Natural killer cell (primary cell): ENCODE data around the gene ATP10A. TPM values are rescaled to one million over a fixed set of nuclear protein-coding genes. Genes with fewer than 3 reads are reported as not detected.

Experiments
- ATAC-seq, 3 donors: fragments of 150-1000 bp in 2 of 3; fragments of 200-7000 bp in 1 of 3; cut with Tn5 transposase; 1 replicate in 1 of 3; 2 replicates in 2 of 3; pipeline ENCODE4 v1.10.0; 2021; ENCODE audit warnings: mild to moderate bottlenecking in 2 of 3, moderate library complexity in 2 of 3
- DNase-seq, 2 donors: peaks; one replicate each; pipeline versions ENCODE4 v3.0.0 to v3.0.0-alpha.2; 2013 to 2021; ENCODE audit warnings: mixed read lengths in 1 of 2
- H3K27ac ChIP-seq: one replicate; pipeline ENCODE4 v1.5.1; 2013; ENCODE audit warnings: mild to moderate bottlenecking, low read length
- H3K27me3 ChIP-seq: one replicate; pipeline ENCODE4 v1.6.1; 2013; ENCODE audit warnings: low read length; ENCODE audit not compliant: control insufficient read depth, insufficient read depth
- H3K36me3 ChIP-seq: one replicate; pipeline ENCODE4 v1.6.1; 2013; ENCODE audit warnings: low read length; ENCODE audit not compliant: control insufficient read depth, insufficient read depth
- H3K4me1 ChIP-seq: one replicate; pipeline ENCODE4 v1.6.1; 2013; ENCODE audit warnings: low read length; ENCODE audit not compliant: control insufficient read depth, insufficient read depth
- H3K4me3 ChIP-seq: one replicate; pipeline ENCODE4 v1.5.1; 2013; ENCODE audit warnings: low read length
- H3K9me3 ChIP-seq: one replicate; pipeline ENCODE4 v1.6.1; 2013; ENCODE audit warnings: low read length; ENCODE audit not compliant: control insufficient read depth, insufficient read depth
- H3K27ac Mint-ChIP-seq, 2 donors: one replicate each; pipeline ENCODE4 v1.8.0; 2022; ENCODE audit warnings: mild to moderate bottlenecking in 2 of 2, mixed read lengths in 2 of 2, moderate library complexity in 1 of 2
- H3K27me3 Mint-ChIP-seq, 2 donors: one replicate each; pipeline ENCODE4 v1.8.0; 2022; ENCODE audit warnings: low read depth in 2 of 2, mixed read lengths in 2 of 2
- H3K36me3 Mint-ChIP-seq: one replicate; pipeline ENCODE4 v1.8.0; 2022; ENCODE audit warnings: mixed read lengths
- H3K4me1 Mint-ChIP-seq, 2 donors: one replicate each; pipeline ENCODE4 v1.8.0; 2022; ENCODE audit warnings: mixed read lengths in 2 of 2
- H3K4me3 Mint-ChIP-seq: one replicate; pipeline ENCODE4 v1.8.0; 2022; ENCODE audit warnings: mild to moderate bottlenecking, moderate library complexity, mixed read lengths
- H3K9me3 Mint-ChIP-seq, 2 donors: one replicate each; pipeline ENCODE4 v1.8.0; 2022; ENCODE audit warnings: mixed read lengths in 2 of 2
- WGBS: methylation state at CpG from one replicate; pipeline ENCODE4 v1.1.7; 2013; ENCODE audit warnings: missing lambda C conversion rate; ENCODE audit not compliant: insufficient coverage; 5-methylcytosine and 5-hydroxymethylcytosine counted together
- intact Hi-C: fragments of 100-400 bp; cut with micrococcal nuclease; formaldehyde crosslinking; loops from one replicate; pipeline ENCODE4 v1.14.2; 2022
- total RNA-seq, 4 donors: library from RNA; stranded (reverse); fragments of 120-200 nt in 1 of 4; gene quantifications; one replicate each; pipeline versions ENCODE4 v1.2.3 to v1.2.4, GENCODE V29; 2013 to 2022
- TF ChIP-seq, protein P1 (sequence below): fragments of 200-600 bp; IDR thresholded peaks from one replicate; pipeline ENCODE4 v1.8.0; 2022; ENCODE audit warnings: antibody characterized with exemption

The ATP10A gene
- total RNA-seq, 3 donors from 2014 or later (not counting 1 experiment from before 2014, with no cell fraction given): 50.1 to 67.0 (median 51.2) TPM

GRCh38 chr15:25804451-25804850 lies 58.7 kb downstream of the ATP10A start:
- WGBS: 82% methylated on average over 7 of the region's 7 CpGs
- Mint-ChIP-seq H3K9me3 (no peaks in the 10 kb centered on the region), H3K36me3 (no peaks in the 10 kb centered on the region), H3K4me3 (no peak overlapping the region), H3K4me1 (peaks cover 32 to 65% of the 10 kb centered on the region in 2 donors), H3K27ac (no peak overlapping the region), H3K27me3 (no peaks in the 10 kb centered on the region)
- H3K36me3 ChIP-seq: no peaks in the 10 kb centered on the region
- no peaks in the 10 kb centered on the region for H3K27me3 ChIP-seq
- no peak overlapping the region for H3K27ac ChIP-seq
- TF ChIP-seq, protein P1, sequence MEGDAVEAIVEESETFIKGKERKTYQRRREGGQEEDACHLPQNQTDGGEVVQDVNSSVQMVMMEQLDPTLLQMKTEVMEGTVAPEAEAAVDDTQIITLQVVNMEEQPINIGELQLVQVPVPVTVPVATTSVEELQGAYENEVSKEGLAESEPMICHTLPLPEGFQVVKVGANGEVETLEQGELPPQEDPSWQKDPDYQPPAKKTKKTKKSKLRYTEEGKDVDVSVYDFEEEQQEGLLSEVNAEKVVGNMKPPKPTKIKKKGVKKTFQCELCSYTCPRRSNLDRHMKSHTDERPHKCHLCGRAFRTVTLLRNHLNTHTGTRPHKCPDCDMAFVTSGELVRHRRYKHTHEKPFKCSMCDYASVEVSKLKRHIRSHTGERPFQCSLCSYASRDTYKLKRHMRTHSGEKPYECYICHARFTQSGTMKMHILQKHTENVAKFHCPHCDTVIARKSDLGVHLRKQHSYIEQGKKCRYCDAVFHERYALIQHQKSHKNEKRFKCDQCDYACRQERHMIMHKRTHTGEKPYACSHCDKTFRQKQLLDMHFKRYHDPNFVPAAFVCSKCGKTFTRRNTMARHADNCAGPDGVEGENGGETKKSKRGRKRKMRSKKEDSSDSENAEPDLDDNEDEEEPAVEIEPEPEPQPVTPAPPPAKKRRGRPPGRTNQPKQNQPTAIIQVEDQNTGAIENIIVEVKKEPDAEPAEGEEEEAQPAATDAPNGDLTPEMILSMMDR: no peak
- no peak overlapping the region for H3K4me3 ChIP-seq
- peaks cover 32% of the 10 kb centered on the region for H3K4me1 ChIP-seq
- no peaks in the 10 kb centered on the region for H3K9me3 ChIP-seq
- intact Hi-C loops: no loop called here
- DNase-seq (no peak), ATAC-seq (peak in 1 of 3 donors; percentile 6)

- H3K36me3 ChIP-seq: no peaks in the 10 kb centered on the region
- H3K9me3 ChIP-seq: no peaks in the 10 kb centered on the region
- no peak overlapping the region for H3K27ac ChIP-seq
- no peak overlapping the region for H3K4me3 ChIP-seq
- Mint-ChIP-seq H3K27ac (no peak overlapping the region), H3K4me3 (no peak overlapping the region), H3K4me1 (peaks cover 39 to 68% of the 10 kb centered on the region in 2 donors), H3K9me3 (no peaks in the 10 kb centered on the region), H3K27me3 (no peaks in the 10 kb centered on the region), H3K36me3 (no peaks in the 10 kb centered on the region)
- ATAC-seq (no peak), DNase-seq (no peak)
- peaks cover 40% of the 10 kb centered on the region for H3K4me1 ChIP-seq
- 88% methylated on average over 10 of the region's 10 CpGs for WGBS
- TF ChIP-seq, protein P1: no peak
- H3K27me3 ChIP-seq: no peaks in the 10 kb centered on the region
- intact Hi-C loops: no loop called here
Observed at GRCh38 chr15:25803541-25803940, 59.6 kb downstream of the ATP10A start.

DNA sequence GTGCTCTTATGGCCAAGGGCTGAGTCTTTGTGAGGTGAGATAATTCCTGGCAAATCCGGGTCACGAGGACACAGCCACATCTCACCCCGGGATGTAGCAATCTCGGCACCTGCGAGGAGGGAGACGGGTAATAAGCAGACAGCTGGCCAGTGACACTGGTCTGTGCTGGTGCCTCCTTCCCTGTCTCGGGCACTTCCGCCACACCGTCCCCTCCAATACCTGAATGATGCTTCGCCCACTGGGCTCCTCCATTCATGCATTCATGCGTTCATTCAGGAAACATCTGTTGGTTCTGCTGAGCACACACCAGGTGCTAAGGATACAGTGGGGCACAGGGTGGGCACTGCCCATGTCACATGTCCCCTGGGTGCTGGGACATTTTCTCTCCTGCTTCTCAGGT lies 60.1 kb downstream of the ATP10A start:
- no peaks in the 10 kb centered on the region for H3K27me3 ChIP-seq
- no peaks in the 10 kb centered on the region for H3K36me3 ChIP-seq
- H3K4me1 ChIP-seq: peaks cover 42% of the 10 kb centered on the region
- no peak overlapping the region for H3K4me3 ChIP-seq
- ATAC-seq (no peak), DNase-seq (no peak)
- intact Hi-C loops: no loop called here
- Mint-ChIP-seq H3K9me3 (no peaks in the 10 kb centered on the region), H3K4me3 (no peak overlapping the region), H3K27me3 (no peaks in the 10 kb centered on the region), H3K27ac (no peak overlapping the region), H3K36me3 (no peaks in the 10 kb centered on the region), H3K4me1 (peaks cover 39 to 71% of the 10 kb centered on the region in 2 donors)
- TF ChIP-seq, protein P1: no peak
- H3K27ac ChIP-seq: no peak overlapping the region
- H3K9me3 ChIP-seq: no peaks in the 10 kb centered on the region
- WGBS: 74% methylated on average over 11 of the region's 11 CpGs

- Mint-ChIP-seq H3K27ac (no peak overlapping the region), H3K9me3 (no peaks in the 10 kb centered on the region), H3K4me1 (peaks cover 46 to 78% of the 10 kb centered on the region in 2 donors), H3K4me3 (no peak overlapping the region), H3K36me3 (no peaks in the 10 kb centered on the region), H3K27me3 (no peaks in the 10 kb centered on the region)
- H3K36me3 ChIP-seq: no peaks in the 10 kb centered on the region
- no peak overlapping the region for H3K4me3 ChIP-seq
- TF ChIP-seq, protein P1: no peak
- intact Hi-C loops: no loop called here
- H3K27me3 ChIP-seq: no peaks in the 10 kb centered on the region
- no peaks in the 10 kb centered on the region for H3K9me3 ChIP-seq
- no peak for ATAC-seq
- peaks cover 42% of the 10 kb centered on the region for H3K4me1 ChIP-seq
- no peak for DNase-seq
- WGBS: 62% methylated on average over 16 of the region's 16 CpGs
- no peak overlapping the region for H3K27ac ChIP-seq
Observed at GRCh38 chr15:25802285-25802830, 60.8 kb downstream of the ATP10A start.
